PC-9 (cell line): ENCODE measurements around the gene TRIM59. TPM values are rescaled to one million over a fixed set of nuclear protein-coding genes. Genes with fewer than 3 reads are reported as not detected.

Experiments
- BruUV-seq: library from RNA; stranded (reverse); fragments of 400-500 nt; replicated peaks from 2 replicates; lab custom pipeline; 2021; lab: Mats Ljungman, UMichigan
- CTCF ChIA-PET: fragments of 300-600 bp; sonication (Branson Sonifier 250); formaldehyde crosslinking; loops from one replicate; lab custom pipeline; 2022; ENCODE audit warnings: antibody characterized with exemption; lab: Charles Lee
- POLR2A ChIA-PET: fragments of 300-600 bp; sonication (Branson Sonifier 250); formaldehyde crosslinking; loops from one replicate; lab custom pipeline; 2022; ENCODE audit warnings: antibody characterized with exemption; ENCODE audit not compliant: unreplicated experiment; lab: Charles Lee
- DNase-seq, 2 experiments: peaks; one replicate each; pipeline versions ENCODE4 v3.0.0 to v3.0.0-alpha.2; 2015 to 2022; ENCODE audit warnings: mixed read lengths in 1 of 2
- H2AFZ ChIP-seq: fragments of 200-600 bp; sonication (generic); 2 replicates; pipeline ENCODE4 v1.8.1; 2017; ENCODE audit warnings: antibody characterized with exemption
- H3F3A ChIP-seq: fragments of 200-600 bp; sonication (generic); 2 replicates; pipeline ENCODE4 v1.8.1; 2017; ENCODE audit warnings: antibody characterized with exemption, mild to moderate bottlenecking, low read depth; ENCODE audit not compliant: insufficient read depth
- H3K27ac ChIP-seq: fragments of 200-600 bp; sonication (generic); 2 replicates; pipeline ENCODE4 v1.6.1; 2016; ENCODE audit warnings: mixed run types
- H3K27me3 ChIP-seq: fragments of 200-600 bp; sonication (generic); 2 replicates; pipeline ENCODE4 v1.6.1; 2016; ENCODE audit warnings: low read depth, mixed run types; ENCODE audit not compliant: insufficient read depth
- H3K36me3 ChIP-seq: fragments of 200-600 bp; sonication (generic); 2 replicates; pipeline ENCODE4 v1.6.1; 2016; ENCODE audit warnings: low read depth, mixed run types
- H3K4me1 ChIP-seq: fragments of 200-600 bp; sonication (generic); replicated peaks from 2 replicates; pipeline ENCODE4 v1.6.1; 2016; ENCODE audit warnings: mixed run types; ENCODE audit not compliant: insufficient read depth
- H3K4me2 ChIP-seq: fragments of 200-600 bp; sonication (generic); 2 replicates; pipeline ENCODE4 v1.6.1; 2017; ENCODE audit warnings: mixed run types
- H3K4me3 ChIP-seq: fragments of 200-600 bp; sonication (generic); 2 replicates; pipeline ENCODE4 v1.6.1; 2016; ENCODE audit warnings: mixed run types
- H3K79me2 ChIP-seq: fragments of 200-600 bp; sonication (generic); 2 replicates; pipeline ENCODE4 v1.6.1; 2017; ENCODE audit warnings: low read depth, mixed run types
- H3K9me2 ChIP-seq: fragments of 200-600 bp; sonication (generic); 2 replicates; pipeline ENCODE4 v1.8.1; 2017; ENCODE audit warnings: mild to moderate bottlenecking; ENCODE audit not compliant: insufficient read depth
- H3K9me3 ChIP-seq: fragments of 200-600 bp; sonication (generic); 2 replicates; pipeline ENCODE4 v1.8.1; 2016; ENCODE audit warnings: low read depth; ENCODE audit not compliant: insufficient read depth
- H4K20me1 ChIP-seq: fragments of 200-600 bp; sonication (generic); 2 replicates; pipeline ENCODE4 v1.8.1; 2017; ENCODE audit not compliant: insufficient read depth
- EZH2 ChIP-seq: fragments of 200-600 bp; sonication (generic); IDR thresholded peaks from 2 replicates; pipeline ENCODE4 v1.8.0; 2017; ENCODE audit warnings: antibody characterized with exemption, low read depth
- intact Hi-C: fragments of 100-400 bp; cut with micrococcal nuclease; formaldehyde crosslinking; loops from one replicate; pipeline ENCODE4 v1.10.0; 2022; ENCODE audit not compliant: unreplicated experiment
- microRNA-seq: library from miRNA; unstranded; fragments of <30 nt; microRNA quantifications from one replicate; pipeline ENCODE4 v1.2.0, GENCODE V29; 2021; ENCODE audit warnings: borderline number of aligned reads, borderline replicate concordance
- total RNA-seq: library from RNA; stranded (reverse); gene quantifications from 2 replicates; pipeline ENCODE4 v1.2.3, GENCODE V29; 2021
- TF ChIP-seq, protein P1 (sequence below): fragments of 200-600 bp; sonication (generic); conservative IDR thresholded peaks from 2 replicates; pipeline ENCODE4 v1.6.1; 2017; ENCODE audit warnings: mixed run types, antibody characterized with exemption, mild to moderate bottlenecking, moderate library complexity

Gene TRIM59
- total RNA-seq, 1 experiment from 2014 or later = 23.3 TPM

DNA sequence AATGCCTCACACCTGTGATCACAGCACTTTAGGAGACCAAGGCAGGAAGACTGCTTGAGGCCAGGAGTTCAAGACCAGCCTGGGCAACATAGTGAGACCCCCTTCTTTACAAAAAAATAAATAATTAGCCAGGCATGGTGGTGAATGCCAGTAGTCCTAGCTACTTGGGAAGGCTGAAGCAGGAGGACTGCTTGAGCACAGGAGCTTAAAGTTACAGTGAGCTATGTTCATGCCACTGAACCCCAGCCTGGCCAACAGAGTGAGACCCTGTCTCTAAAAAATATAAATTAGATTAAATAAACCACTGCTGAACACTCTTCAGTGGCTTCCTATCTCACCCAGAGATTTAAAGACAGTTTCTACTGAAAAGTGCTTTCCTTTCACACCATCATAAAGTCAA, 56.8 kb downstream of the TRIM59 start:
- no peak for DNase-seq
- Histone ChIP-seq H3K4me1 (peaks cover under 1% of the 10 kb centered on the region; the same call in 1 of the 2 replicates), H3K4me3 (no peak overlapping the region), H3K9me3 (no peaks in the 10 kb centered on the region), H3K36me3 (no peaks in the 10 kb centered on the region), H2AFZ (no peak overlapping the region), H3K79me2 (peaks cover 27% of the 10 kb centered on the region), H3K9me2 (no peaks in the 10 kb centered on the region), H4K20me1 (no peaks in the 10 kb centered on the region), H3K27ac (no peak overlapping the region), H3F3A (no peaks in the 10 kb centered on the region), H3K27me3 (no peaks in the 10 kb centered on the region), H3K4me2 (no peak overlapping the region)
- CTCF ChIA-PET = no interaction called here
- intact Hi-C loops = no loop called here
- BruUV-seq = no TSS peak
- no peak for TF ChIP-seq EZH2
- TF ChIP-seq, protein P1, sequence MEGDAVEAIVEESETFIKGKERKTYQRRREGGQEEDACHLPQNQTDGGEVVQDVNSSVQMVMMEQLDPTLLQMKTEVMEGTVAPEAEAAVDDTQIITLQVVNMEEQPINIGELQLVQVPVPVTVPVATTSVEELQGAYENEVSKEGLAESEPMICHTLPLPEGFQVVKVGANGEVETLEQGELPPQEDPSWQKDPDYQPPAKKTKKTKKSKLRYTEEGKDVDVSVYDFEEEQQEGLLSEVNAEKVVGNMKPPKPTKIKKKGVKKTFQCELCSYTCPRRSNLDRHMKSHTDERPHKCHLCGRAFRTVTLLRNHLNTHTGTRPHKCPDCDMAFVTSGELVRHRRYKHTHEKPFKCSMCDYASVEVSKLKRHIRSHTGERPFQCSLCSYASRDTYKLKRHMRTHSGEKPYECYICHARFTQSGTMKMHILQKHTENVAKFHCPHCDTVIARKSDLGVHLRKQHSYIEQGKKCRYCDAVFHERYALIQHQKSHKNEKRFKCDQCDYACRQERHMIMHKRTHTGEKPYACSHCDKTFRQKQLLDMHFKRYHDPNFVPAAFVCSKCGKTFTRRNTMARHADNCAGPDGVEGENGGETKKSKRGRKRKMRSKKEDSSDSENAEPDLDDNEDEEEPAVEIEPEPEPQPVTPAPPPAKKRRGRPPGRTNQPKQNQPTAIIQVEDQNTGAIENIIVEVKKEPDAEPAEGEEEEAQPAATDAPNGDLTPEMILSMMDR = no peak
- POLR2A ChIA-PET = interaction anchor here (0.7 kb wide), 1 partner anchor 317 kb away, joined by 4 read pairs; no protein-coding TSS in a partner anchor

DNA sequence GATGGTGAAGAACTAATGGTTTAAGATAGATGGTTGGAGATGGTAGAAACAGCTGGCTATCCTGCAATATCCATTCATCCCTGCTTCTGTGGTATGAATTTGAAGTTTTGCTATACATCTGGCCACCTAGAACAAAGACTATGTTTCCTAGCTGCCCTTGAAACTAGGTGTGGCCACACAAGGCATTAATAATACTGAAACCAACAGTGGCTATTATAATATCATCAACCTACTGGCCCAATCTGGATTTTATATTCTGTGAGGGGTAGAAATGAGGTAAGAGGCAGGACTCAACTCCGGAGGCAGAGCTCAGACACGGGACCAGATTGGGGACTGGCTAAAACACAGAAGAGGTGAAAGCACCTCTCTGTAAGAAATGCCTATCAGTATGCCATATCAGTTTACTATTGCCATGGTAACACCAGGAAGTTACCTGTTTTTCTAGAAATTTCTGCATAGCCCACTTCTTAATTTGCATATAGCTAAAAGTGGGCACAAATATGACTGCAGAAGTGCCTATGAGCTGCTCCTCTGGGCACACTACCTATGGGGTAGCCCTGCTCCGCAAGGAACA, 58.9 kb downstream of the TRIM59 start:
- no peaks in the 10 kb centered on the region for H3K9me2 ChIP-seq
- no peak overlapping the region for H3K4me2 ChIP-seq
- TF ChIP-seq, protein P1 = no peak
- no peak for TF ChIP-seq EZH2
- no peaks in the 10 kb centered on the region for H3K9me3 ChIP-seq
- no TSS peak for BruUV-seq
- no peak overlapping the region for H3K4me3 ChIP-seq
- no peak overlapping the region for H2AFZ ChIP-seq
- intact Hi-C loops = no loop called here
- no peak for DNase-seq
- no peaks in the 10 kb centered on the region for H3K36me3 ChIP-seq
- H4K20me1 ChIP-seq = no peaks in the 10 kb centered on the region
- POLR2A ChIA-PET = no interaction called here
- H3K4me1 ChIP-seq = no peaks in the 10 kb centered on the region
- H3K79me2 ChIP-seq = peaks cover 22% of the 10 kb centered on the region; the same call in 1 of the 2 replicates
- no peaks in the 10 kb centered on the region for H3F3A ChIP-seq
- H3K27me3 ChIP-seq = no peaks in the 10 kb centered on the region
- CTCF ChIA-PET = interaction anchor here (0.7 kb wide), 1 partner anchor 22 kb away, joined by 4 read pairs; no protein-coding TSS in a partner anchor
- no peak overlapping the region for H3K27ac ChIP-seq

Small RNA genes within 50 kb of the gene (microRNA-seq; reads per million reads assigned to microRNA genes)
- gene MIR15B (5,110 reads per million, percentile 88 among the genes with 10 or more reads in this experiment), gene MIR16-2 (1,035 reads per million, percentile 76 among the genes with 10 or more reads in this experiment)

Other genes starting within 250 kb of the TRIM59 start
- gene C3orf80, start 224.4 kb downstream of the TRIM59 start, total RNA-seq = not detected in 2 replicates
- 47.9 and 59.4 TPM in 2 replicates for gene IFT80, start 50.6 kb downstream of the TRIM59 start, total RNA-seq
- gene SMC4, start 50.1 kb downstream of the TRIM59 start, total RNA-seq = 138 and 181 TPM in 2 replicates
- 49.2 and 61.0 TPM in 2 replicates for gene KPNA4, start 115.8 kb upstream of the TRIM59 start, total RNA-seq
- 13.0 and 17.6 TPM in 2 replicates for gene ARL14, start 227.4 kb upstream of the TRIM59 start, total RNA-seq